Measurements from ENCODE around the gene PTRH2.

PTRH2 gene

DNA sequence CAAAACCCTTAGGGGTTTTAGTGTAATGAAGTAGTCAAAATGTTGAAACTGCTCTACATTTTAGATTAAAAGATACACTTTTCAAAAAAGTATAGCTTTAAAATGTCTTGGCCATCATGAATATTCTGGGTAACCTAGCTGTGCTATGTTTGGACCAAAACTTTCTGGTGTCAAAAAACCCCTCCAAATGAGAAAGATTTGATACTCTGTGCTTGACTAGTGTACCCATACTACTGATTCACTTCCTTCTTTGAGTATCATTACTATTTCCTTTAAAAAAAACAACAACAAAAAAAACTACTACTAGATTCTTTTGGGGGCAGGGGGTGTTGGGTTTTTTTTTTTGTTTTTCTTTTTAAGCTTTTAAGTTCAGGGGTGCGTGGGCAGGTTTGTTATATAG is 37.3 kb downstream of the PTRH2 start:
- Histone ChIP-seq H3K23ac (ENCODE audit: low read length) (no peak overlapping the region), H4K91ac (ENCODE audit: low read depth, low read length) (no peak overlapping the region)

DNA sequence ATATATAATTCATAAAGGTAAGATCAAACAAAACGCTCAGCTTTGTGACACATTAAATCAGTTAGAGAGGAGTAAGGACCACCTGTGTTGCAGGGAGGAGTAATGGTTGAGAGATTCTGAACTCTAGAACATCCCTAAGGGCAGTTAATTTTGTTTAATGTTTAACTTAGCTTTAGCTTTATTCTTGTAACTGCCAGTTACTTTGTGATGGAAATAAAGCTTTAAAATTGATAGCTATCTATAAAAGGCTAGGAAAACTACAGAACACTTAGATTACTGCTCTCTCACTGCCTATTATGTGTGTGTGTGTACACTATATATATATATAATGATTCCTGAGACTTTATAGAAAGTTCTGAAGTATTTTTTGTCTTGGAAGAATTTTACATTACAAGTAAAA is 37.8 kb downstream of the PTRH2 start:
- Histone ChIP-seq H3K4me2 (ENCODE audit: low read length) (no peak overlapping the region), H2BK120ac (ENCODE audit: insufficient read depth, low read length, poor library complexity) (no peak overlapping the region), H2BK5ac (ENCODE audit: low read depth, low read length, poor library complexity) (no peak overlapping the region), H3K4ac (ENCODE audit: low read depth, low read length) (no peak overlapping the region), H3K18ac (ENCODE audit: low read length) (no peak overlapping the region), H3K4me1 (ENCODE audit: control insufficient read depth in 1 of 2, insufficient read depth in 2 of 2, low read length in 2 of 2) (no peaks in the 10 kb centered on the region), H2BK12ac (ENCODE audit: low read length) (no peak overlapping the region), H2AFZ (ENCODE audit: insufficient read depth, low read length, poor library complexity) (no peak overlapping the region), H4K8ac (ENCODE audit: low read depth, low read length) (no peak overlapping the region), H3K23ac (ENCODE audit: low read length) (no peak overlapping the region), H3K9me3 (ENCODE audit: insufficient read depth, low read depth, low read length) (no peaks in the 10 kb centered on the region), H4K12ac (ENCODE audit: low read depth, low read length) (no peak overlapping the region), H3K9ac (ENCODE audit: low read length) (no peak overlapping the region), H3K27ac (ENCODE audit: low read depth, low read length) (no peak overlapping the region), H3K4me3 (ENCODE audit: low read depth, low read length) (no peak overlapping the region), H3K14ac (ENCODE audit: low read length) (no peak overlapping the region), H3K27me3 (ENCODE audit: insufficient read depth, low read length) (no peaks in the 10 kb centered on the region), H3K36me3 (ENCODE audit: control insufficient read depth in 1 of 2, insufficient read depth in 2 of 2, low read length in 2 of 2) (peaks cover 13 to 31% of the 10 kb centered on the region in 2 experiments), H3K79me1 (ENCODE audit: low read length) (no peaks in the 10 kb centered on the region), H4K91ac (ENCODE audit: low read depth, low read length) (no peak overlapping the region), H3K79me2 (ENCODE audit: control insufficient read depth, insufficient read depth, low read length, poor library complexity) (no peaks in the 10 kb centered on the region), H2AK5ac (ENCODE audit: low read length) (no peak overlapping the region)
- whole genome bisulfite sequencing (ENCODE audit: extremely low coverage, insufficient coverage, insufficient read length) = no CpG with 5 or more reads among the region's 1 CpG
- no peak for DNase-seq

More for the DNA sequence above, 37.3 kb downstream of the PTRH2 start:
- Histone ChIP-seq H3K27ac (ENCODE audit: low read depth, low read length) (no peak overlapping the region), H3K9me3 (ENCODE audit: insufficient read depth, low read depth, low read length) (no peaks in the 10 kb centered on the region), H2AFZ (ENCODE audit: insufficient read depth, low read length, poor library complexity) (no peak overlapping the region), H3K9ac (ENCODE audit: low read length) (no peak overlapping the region), H4K8ac (ENCODE audit: low read depth, low read length) (no peak overlapping the region), H3K36me3 (ENCODE audit: control insufficient read depth in 1 of 2, insufficient read depth in 2 of 2, low read length in 2 of 2) (peaks cover 11 to 27% of the 10 kb centered on the region in 2 experiments), H2BK12ac (ENCODE audit: low read length) (no peak overlapping the region), H2AK5ac (ENCODE audit: low read length) (no peak overlapping the region), H3K4ac (ENCODE audit: low read depth, low read length) (no peak overlapping the region), H3K27me3 (ENCODE audit: insufficient read depth, low read length) (no peaks in the 10 kb centered on the region), H3K79me2 (ENCODE audit: control insufficient read depth, insufficient read depth, low read length, poor library complexity) (no peaks in the 10 kb centered on the region), H3K18ac (ENCODE audit: low read length) (no peak overlapping the region), H3K4me3 (ENCODE audit: low read depth, low read length) (no peak overlapping the region), H4K12ac (ENCODE audit: low read depth, low read length) (no peak overlapping the region), H3K14ac (ENCODE audit: low read length) (no peak overlapping the region), H3K4me1 (ENCODE audit: control insufficient read depth in 1 of 2, insufficient read depth in 2 of 2, low read length in 2 of 2) (no peaks in the 10 kb centered on the region), H3K79me1 (ENCODE audit: low read length) (no peaks in the 10 kb centered on the region), H3K4me2 (ENCODE audit: low read length) (no peak overlapping the region), H2BK120ac (ENCODE audit: insufficient read depth, low read length, poor library complexity) (no peak overlapping the region), H2BK5ac (ENCODE audit: low read depth, low read length, poor library complexity) (no peak overlapping the region)
- no peak for DNase-seq
- no CpG with 5 or more reads among the region's 1 CpG for WGBS (ENCODE audit: extremely low coverage, insufficient coverage, insufficient read length)

DNA sequence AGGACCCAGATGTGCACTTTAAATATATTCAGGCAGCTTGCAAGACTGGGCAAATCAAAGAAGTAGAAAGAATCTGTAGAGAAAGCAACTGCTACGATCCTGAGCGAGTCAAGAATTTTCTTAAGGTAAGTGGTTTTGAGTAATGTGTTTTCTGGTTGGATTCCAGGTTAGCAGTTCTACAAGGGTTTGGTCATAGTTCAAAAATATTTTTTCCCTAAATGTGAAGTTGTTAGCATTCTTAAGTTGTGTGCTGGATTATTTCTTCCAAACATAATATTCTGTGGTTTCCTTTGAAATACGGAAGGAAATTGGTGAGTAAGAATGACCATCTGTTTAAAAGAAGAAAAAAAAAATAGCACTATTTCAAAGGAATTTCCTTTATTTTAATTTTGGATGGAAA is 38.4 kb downstream of the PTRH2 start:
- no peak overlapping the region for H3K4me3 ChIP-seq (ENCODE audit: low read depth, low read length)
- no peak overlapping the region for H4K12ac ChIP-seq (ENCODE audit: low read depth, low read length)
- H2AFZ ChIP-seq (ENCODE audit: insufficient read depth, low read length, poor library complexity) = no peak overlapping the region
- no peak overlapping the region for H4K8ac ChIP-seq (ENCODE audit: low read depth, low read length)
- H3K36me3 ChIP-seq (ENCODE audit: control insufficient read depth in 1 of 2, insufficient read depth in 2 of 2, low read length in 2 of 2) = peaks cover 15 to 34% of the 10 kb centered on the region in 2 experiments
- no peak overlapping the region for H4K91ac ChIP-seq (ENCODE audit: low read depth, low read length)
- no peak overlapping the region for H3K9ac ChIP-seq (ENCODE audit: low read length)
- H3K23ac ChIP-seq (ENCODE audit: low read length) = no peak overlapping the region
- no peak overlapping the region for H2AK5ac ChIP-seq (ENCODE audit: low read length)
- H3K79me1 ChIP-seq (ENCODE audit: low read length) = no peaks in the 10 kb centered on the region
- no peaks in the 10 kb centered on the region for H3K79me2 ChIP-seq (ENCODE audit: control insufficient read depth, insufficient read depth, low read length, poor library complexity)
- no peaks in the 10 kb centered on the region for H3K4me1 ChIP-seq (ENCODE audit: control insufficient read depth in 1 of 2, insufficient read depth in 2 of 2, low read length in 2 of 2)
- H3K27ac ChIP-seq (ENCODE audit: low read depth, low read length) = no peak overlapping the region
- no peak overlapping the region for H2BK5ac ChIP-seq (ENCODE audit: low read depth, low read length, poor library complexity)
- H3K14ac ChIP-seq (ENCODE audit: low read length) = no peak overlapping the region
- no peak overlapping the region for H2BK12ac ChIP-seq (ENCODE audit: low read length)
- H3K9me3 ChIP-seq (ENCODE audit: insufficient read depth, low read depth, low read length) = no peaks in the 10 kb centered on the region
- H3K27me3 ChIP-seq (ENCODE audit: insufficient read depth, low read length) = no peaks in the 10 kb centered on the region
- no peak overlapping the region for H3K4ac ChIP-seq (ENCODE audit: low read depth, low read length)
- WGBS (ENCODE audit: extremely low coverage, insufficient coverage, insufficient read length) = no CpG with 5 or more reads among the region's 3 CpGs
- no peak overlapping the region for H3K4me2 ChIP-seq (ENCODE audit: low read length)
- H2BK120ac ChIP-seq (ENCODE audit: insufficient read depth, low read length, poor library complexity) = no peak overlapping the region
- peak; percentile 4 to 37 for DNase-seq
- H3K18ac ChIP-seq (ENCODE audit: low read length) = no peak overlapping the region

DNA sequence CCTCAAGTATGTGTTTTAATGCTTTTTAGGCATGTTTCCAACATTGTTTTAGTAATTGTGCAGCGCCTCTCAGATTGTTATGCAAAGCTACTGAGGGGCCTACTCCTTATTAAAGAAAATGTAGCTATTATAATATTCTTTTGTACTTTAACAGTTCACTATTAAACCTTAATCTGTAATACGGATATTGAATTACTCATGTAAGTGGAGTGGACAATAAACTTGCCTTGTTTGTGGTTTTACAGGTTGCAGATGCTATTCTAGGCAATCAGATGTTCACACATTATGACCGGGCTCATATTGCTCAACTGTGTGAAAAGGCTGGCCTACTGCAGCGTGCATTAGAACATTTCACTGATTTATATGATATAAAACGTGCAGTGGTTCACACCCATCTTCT is 41.0 kb downstream of the PTRH2 start:
- DNase-seq = no peak
- Histone ChIP-seq H3K4me3 (ENCODE audit: low read depth, low read length) (no peak overlapping the region), H2BK120ac (ENCODE audit: insufficient read depth, low read length, poor library complexity) (no peak overlapping the region), H3K27me3 (ENCODE audit: insufficient read depth, low read length) (no peaks in the 10 kb centered on the region), H3K4me2 (ENCODE audit: low read length) (no peak overlapping the region), H3K18ac (ENCODE audit: low read length) (no peak overlapping the region), H2AK5ac (ENCODE audit: low read length) (no peak overlapping the region), H3K14ac (ENCODE audit: low read length) (no peak overlapping the region), H2BK12ac (ENCODE audit: low read length) (no peak overlapping the region), H3K4me1 (ENCODE audit: control insufficient read depth in 1 of 2, insufficient read depth in 2 of 2, low read length in 2 of 2) (no peaks in the 10 kb centered on the region), H3K9ac (ENCODE audit: low read length) (no peak overlapping the region), H3K23ac (ENCODE audit: low read length) (no peak overlapping the region), H3K79me2 (ENCODE audit: control insufficient read depth, insufficient read depth, low read length, poor library complexity) (no peaks in the 10 kb centered on the region), H3K4ac (ENCODE audit: low read depth, low read length) (no peak overlapping the region), H4K8ac (ENCODE audit: low read depth, low read length) (no peak overlapping the region), H3K36me3 (ENCODE audit: control insufficient read depth in 1 of 2, insufficient read depth in 2 of 2, low read length in 2 of 2) (peaks cover 18 to 37% of the 10 kb centered on the region in 2 experiments), H3K27ac (ENCODE audit: low read depth, low read length) (no peak overlapping the region), H3K9me3 (ENCODE audit: insufficient read depth, low read depth, low read length) (no peaks in the 10 kb centered on the region), H2BK5ac (ENCODE audit: low read depth, low read length, poor library complexity) (no peak overlapping the region), H4K12ac (ENCODE audit: low read depth, low read length) (no peak overlapping the region), H3K79me1 (ENCODE audit: low read length) (no peaks in the 10 kb centered on the region), H4K91ac (ENCODE audit: low read depth, low read length) (no peak overlapping the region), H2AFZ (ENCODE audit: insufficient read depth, low read length, poor library complexity) (no peak overlapping the region)
- WGBS (ENCODE audit: extremely low coverage, insufficient coverage, insufficient read length) = no CpG with 5 or more reads among the region's 5 CpGs
